ENCODE measurements around the gene PDF. TPM values are rescaled to one million over a fixed set of nuclear protein-coding genes. Genes with fewer than 3 reads are reported as not detected.

The PDF gene
- total RNA-seq, 1 experiment from 2014 or later, result 59.3 TPM

GRCh38 chr16:69277413-69277812 is 53.0 kb downstream of the PDF start:
- DNase-seq (ENCODE audit: low read depth), result no peak

Other genes starting within 250 kb of the PDF start
- 3.4 and 4.1 TPM in 2 replicates for gene HAS3, start 224.9 kb downstream of the PDF start, total RNA-seq (2014; rRNA removed; shearing (Covaris generic))
- 51.6 and 191 TPM in 2 replicates for gene CHTF8, start 198.0 kb downstream of the PDF start, total RNA-seq (2014; rRNA removed; shearing (Covaris generic))
- gene UTP4, start 197.9 kb downstream of the PDF start, total RNA-seq (2014; rRNA removed; shearing (Covaris generic)), result 42.4 and 72.3 TPM in 2 replicates
- 57.6 and 60.8 TPM in 2 replicates for gene SNTB2, start 143.4 kb downstream of the PDF start, total RNA-seq (2014; rRNA removed; shearing (Covaris generic))
- gene VPS4A, start 19.2 kb downstream of the PDF start, total RNA-seq (2014; rRNA removed; shearing (Covaris generic)), result 52.3 and 60.2 TPM in 2 replicates
- 65.5 and 79.0 TPM in 2 replicates for gene COG8, start 9.0 kb upstream of the PDF start, total RNA-seq (2014; rRNA removed; shearing (Covaris generic))
- 70.3 and 76.0 TPM in 2 replicates for gene NIP7, start 9.2 kb upstream of the PDF start, total RNA-seq (2014; rRNA removed; shearing (Covaris generic))
- 0.11 and 0.23 TPM in 2 replicates for gene TMED6, start 21.2 kb upstream of the PDF start, total RNA-seq (2014; rRNA removed; shearing (Covaris generic))
- 9.6 and 15.9 TPM in 2 replicates for gene TERF2, start 55.4 kb upstream of the PDF start, total RNA-seq (2014; rRNA removed; shearing (Covaris generic))
- gene CYB5B, start 94.0 kb upstream of the PDF start, total RNA-seq (2014; rRNA removed; shearing (Covaris generic)), result 112 and 136 TPM in 2 replicates
- 4.2 and 5.8 TPM in 2 replicates for gene NFAT5, start 235.4 kb upstream of the PDF start, total RNA-seq (2014; rRNA removed; shearing (Covaris generic))

Data from HT1080 (cell line).